MCF 10A (cell line): Measurements from ENCODE around the gene RASD1. TPM values are rescaled to one million over a fixed set of nuclear protein-coding genes. Genes with fewer than 3 reads are reported as not detected.

Source experiments
- BruUV-seq: library from RNA; stranded (reverse); fragments of 400-500 nt; replicated peaks from 2 replicates; lab custom pipeline; 2021; lab: Mats Ljungman, UMichigan
- CTCF ChIA-PET: fragments of 300-600 bp; sonication (Branson Sonifier 250); formaldehyde crosslinking; extraction: SDS; loops from one replicate; lab custom pipeline; 2021; ENCODE audit warnings: antibody characterized with exemption, inconsistent platforms; lab: Yijun Ruan, JAX
- POLR2A ChIA-PET: fragments of 300-600, 350-650 bp; sonication (Branson Sonifier 250); formaldehyde crosslinking; extraction: SDS; loops from one replicate; lab custom pipeline; 2020; ENCODE audit warnings: antibody characterized with exemption, inconsistent platforms; lab: Yijun Ruan, JAX
- DNase-seq: peaks from one replicate; pipeline ENCODE4 v3.0.0-alpha.2; 2018; ENCODE audit not compliant: unreplicated experiment
- H3K27ac Mint-ChIP-seq: one replicate; pipeline ENCODE4 v1.8.0; 2022; ENCODE audit warnings: mild to moderate bottlenecking, low read depth, mixed read lengths; ENCODE audit not compliant: unreplicated experiment
- H3K27me3 Mint-ChIP-seq: one replicate; pipeline ENCODE4 v1.8.0; 2022; ENCODE audit warnings: mixed read lengths; ENCODE audit not compliant: insufficient read depth, unreplicated experiment
- H3K36me3 Mint-ChIP-seq: one replicate; pipeline ENCODE4 v1.8.0; 2022; ENCODE audit warnings: mild to moderate bottlenecking, moderate library complexity, mixed read lengths; ENCODE audit not compliant: insufficient read depth, unreplicated experiment
- H3K4me1 Mint-ChIP-seq: one replicate; pipeline ENCODE4 v1.8.0; 2022; ENCODE audit warnings: mixed read lengths; ENCODE audit not compliant: insufficient read depth, unreplicated experiment
- H3K4me3 Mint-ChIP-seq: one replicate; pipeline ENCODE4 v1.8.0; 2022; ENCODE audit warnings: mild to moderate bottlenecking, moderate library complexity, mixed read lengths; ENCODE audit not compliant: unreplicated experiment
- H3K9me3 Mint-ChIP-seq: one replicate; pipeline ENCODE4 v1.8.0; 2022; ENCODE audit warnings: mixed read lengths; ENCODE audit not compliant: unreplicated experiment
- CTCF ChIP-seq: fragments of 200-600 bp; IDR thresholded peaks from one replicate; pipeline ENCODE4 v1.8.0; 2022; ENCODE audit warnings: antibody characterized with exemption, mild to moderate bottlenecking; ENCODE audit not compliant: unreplicated experiment
- intact Hi-C: fragments of 100-400 bp; cut with micrococcal nuclease; formaldehyde crosslinking; loops from 2 replicates; pipeline ENCODE4 v1.14.1; 2022
- total RNA-seq: library from RNA; stranded (reverse); gene quantifications from 2 replicates; pipeline ENCODE4 v1.2.3, GENCODE V29; 2022

Gene RASD1
- total RNA-seq, 1 experiment from 2014 or later, result 0.21 TPM

DNA sequence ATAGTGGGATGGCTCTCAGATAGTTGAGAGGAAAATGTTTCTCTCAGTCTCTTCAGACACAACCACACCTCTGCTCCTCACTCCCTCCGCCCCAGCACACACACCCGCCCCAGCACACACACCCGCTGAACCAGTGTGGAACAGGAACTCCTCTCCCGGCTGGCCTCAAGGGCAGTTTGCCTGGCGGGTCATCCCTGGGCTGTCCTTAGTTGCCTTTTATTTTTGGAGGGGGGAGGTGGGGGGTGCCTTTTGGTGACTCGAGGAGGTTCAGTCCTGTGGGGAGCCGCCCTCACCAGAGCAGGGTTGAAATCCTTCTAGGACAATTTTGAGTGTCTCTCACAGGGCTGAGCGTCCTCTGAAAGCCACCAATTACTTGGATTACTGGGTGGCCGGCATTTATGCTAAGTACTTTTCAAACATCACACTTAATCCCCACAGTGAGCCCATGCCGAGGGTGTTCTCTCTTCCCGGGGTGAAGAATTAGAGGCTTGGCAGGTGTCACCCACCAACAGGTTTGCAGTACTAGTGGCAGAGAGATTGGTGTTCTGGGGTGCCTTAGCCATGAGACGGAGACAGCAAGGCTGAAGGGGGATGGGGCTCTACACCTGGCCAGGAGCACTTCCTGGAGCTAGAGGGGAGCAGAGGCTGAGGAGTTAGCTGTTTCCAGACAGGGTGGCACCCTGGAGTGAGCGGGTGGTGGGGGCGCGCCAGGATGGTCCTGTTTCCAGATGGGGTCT lies 2.8 kb downstream of the RASD1 start:
- DNase-seq, result no peak
- Mint-ChIP-seq H3K4me3 (no peak overlapping the region), H3K27me3 (no peaks in the 10 kb centered on the region), H3K36me3 (peaks cover 32% of the 10 kb centered on the region), H3K27ac (no peak overlapping the region), H3K4me1 (no peaks in the 10 kb centered on the region), H3K9me3 (no peaks in the 10 kb centered on the region)
- TF ChIP-seq CTCF, result no peak
- BruUV-seq, result no TSS peak
- intact Hi-C loops, result no loop called here
- ChIA-PET POLR2A (no interaction called here), CTCF (interaction anchor here (0.6 to 1.0 kb wide), 3 partner anchors 13 to 235 kb away, joined by 3 read pairs; no protein-coding TSS in a partner anchor)

DNA sequence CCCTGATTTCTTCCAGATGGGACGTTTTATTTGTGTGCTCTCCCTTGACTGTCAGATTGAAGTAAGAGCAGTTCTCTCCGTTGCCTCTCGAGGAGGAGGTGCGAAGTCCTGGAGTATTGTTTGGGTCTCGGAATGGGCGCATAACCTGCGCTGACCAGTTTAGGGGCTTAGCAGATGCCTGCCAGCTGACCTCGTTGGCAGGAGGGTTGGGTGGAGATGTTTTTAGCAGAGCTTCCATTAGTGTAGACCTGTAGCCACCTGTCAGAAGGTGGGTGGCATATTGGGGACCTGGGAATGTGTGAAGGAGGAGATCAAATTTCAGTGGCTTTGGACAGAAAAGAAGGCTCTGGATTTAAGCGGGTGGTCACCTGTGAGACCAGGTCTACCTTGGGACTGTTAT lies 3.6 kb downstream of the RASD1 start:
- H3K9me3 Mint-ChIP-seq, result no peaks in the 10 kb centered on the region
- H3K4me3 Mint-ChIP-seq, result no peak overlapping the region
- no peak overlapping the region for H3K27ac Mint-ChIP-seq
- TF ChIP-seq CTCF, result no peak
- BruUV-seq, result TSS peak; percentile 36
- DNase-seq, result no peak
- no peaks in the 10 kb centered on the region for H3K27me3 Mint-ChIP-seq
- peaks cover 40% of the 10 kb centered on the region for H3K36me3 Mint-ChIP-seq
- intact Hi-C loops, result no loop called here
- ChIA-PET POLR2A (interaction anchor here (0.7 kb wide), 1 partner anchor 171 kb away, joined by 3 read pairs; no protein-coding TSS in a partner anchor), CTCF (interaction anchor here (0.7 to 1.0 kb wide), 2 partner anchors 76 to 497 kb away, joined by 4 to 5 read pairs; no protein-coding TSS in a partner anchor)
- H3K4me1 Mint-ChIP-seq, result no peaks in the 10 kb centered on the region

GRCh38 chr17:17492085-17492484 lies 4.1 kb downstream of the RASD1 start:
- H3K4me3 Mint-ChIP-seq, result no peak overlapping the region
- no peak for DNase-seq
- H3K36me3 Mint-ChIP-seq, result peaks cover 45% of the 10 kb centered on the region
- no peaks in the 10 kb centered on the region for H3K9me3 Mint-ChIP-seq
- POLR2A ChIA-PET, result interaction anchor here (0.7 kb wide), 1 partner anchor 171 kb away, joined by 3 read pairs; no protein-coding TSS in a partner anchor
- CTCF ChIA-PET, result interaction anchor here (0.7 to 1.2 kb wide), 3 partner anchors 76 to 497 kb away, joined by 3 to 5 read pairs (median 4); no protein-coding TSS in a partner anchor
- intact Hi-C loops, result no loop called here
- H3K4me1 Mint-ChIP-seq, result no peaks in the 10 kb centered on the region
- no peaks in the 10 kb centered on the region for H3K27me3 Mint-ChIP-seq
- no peak overlapping the region for H3K27ac Mint-ChIP-seq
- TF ChIP-seq CTCF, result no peak
- no TSS peak for BruUV-seq

DNA sequence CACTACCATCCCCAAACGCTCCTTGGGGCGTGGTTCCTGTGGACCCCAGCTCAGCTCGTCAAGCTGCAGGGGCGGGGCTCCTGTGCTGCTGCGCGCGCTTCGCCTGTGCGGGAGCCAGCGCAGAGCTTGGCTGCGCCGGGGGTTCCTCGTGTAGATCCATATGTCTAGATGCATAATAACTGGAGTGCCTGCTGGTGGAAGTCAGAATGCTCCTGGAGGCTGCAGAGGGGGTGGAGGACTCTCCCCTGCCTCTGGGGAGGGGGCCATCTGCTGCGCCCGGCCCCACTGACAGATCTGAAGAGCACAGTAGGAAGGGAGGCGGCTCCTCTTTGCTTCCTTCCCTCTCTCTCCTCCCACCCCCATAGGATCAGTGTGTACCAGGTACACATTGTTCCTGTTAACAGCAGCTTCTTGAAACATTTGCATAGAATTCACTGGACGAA lies 4.6 kb downstream of the RASD1 start:
- no peak for TF ChIP-seq CTCF
- DNase-seq, result no peak
- no peaks in the 10 kb centered on the region for H3K4me1 Mint-ChIP-seq
- BruUV-seq, result no TSS peak
- no peaks in the 10 kb centered on the region for H3K9me3 Mint-ChIP-seq
- no peak overlapping the region for H3K4me3 Mint-ChIP-seq
- peaks cover 46% of the 10 kb centered on the region for H3K36me3 Mint-ChIP-seq
- intact Hi-C loops, result no loop called here
- no peaks in the 10 kb centered on the region for H3K27me3 Mint-ChIP-seq
- POLR2A ChIA-PET, result interaction anchor here (0.5 to 1.2 kb wide), 2 partner anchors 94 to 99 kb away, joined by 4 read pairs; no protein-coding TSS in a partner anchor
- no peak overlapping the region for H3K27ac Mint-ChIP-seq
- CTCF ChIA-PET, result interaction anchor here (1.0 to 1.7 kb wide), 4 partner anchors 77 to 150 kb away, joined by 3 to 8 read pairs (median 4); no protein-coding TSS in a partner anchor
